Liver (tissue), 3 donors: Measurements from ENCODE around the gene PLXND1.

Experiments
- CTCF ChIP-seq: fragments of 150-350 bp; IDR thresholded peaks from 2 replicates; pipeline ENCODE4 v1.5.1; 2017; ENCODE audit warnings: improper control_type of control experiment, low read depth, low read length; ENCODE audit not compliant: missing input control
- FOXA1 ChIP-seq: IDR thresholded peaks from 2 replicates; pipeline ENCODE4 v1.6.1; 2016; ENCODE audit warnings: antibody characterized with exemption
- JUND ChIP-seq, 2 donors: IDR thresholded peaks; 2 replicates each; pipeline ENCODE4 v1.6.1; 2016; ENCODE audit warnings: antibody characterized with exemption in 2 of 2
- RAD21 ChIP-seq, 2 donors: IDR thresholded peaks; 2 replicates each; pipeline ENCODE4 v1.6.1; 2016; ENCODE audit warnings: antibody characterized with exemption in 2 of 2, mild to moderate bottlenecking in 2 of 2
- TF ChIP-seq, protein P1 (sequence below): IDR thresholded peaks from 2 replicates; pipeline ENCODE4 v1.6.1; 2016; ENCODE audit warnings: antibody characterized with exemption, mild to moderate bottlenecking
- TF ChIP-seq, protein P2 (sequence below): IDR thresholded peaks from 2 replicates; pipeline ENCODE4 v1.6.1; 2016; ENCODE audit warnings: antibody characterized with exemption
- donor health status: healthy.
- donor health status: healthy.

- no peak for TF ChIP-seq CTCF
- TF ChIP-seq RAD21 (IDR thresholded peaks at IDR 0.05): no peak
- TF ChIP-seq JUND (IDR thresholded peaks at IDR 0.05): no peak
- TF ChIP-seq, protein P1, sequence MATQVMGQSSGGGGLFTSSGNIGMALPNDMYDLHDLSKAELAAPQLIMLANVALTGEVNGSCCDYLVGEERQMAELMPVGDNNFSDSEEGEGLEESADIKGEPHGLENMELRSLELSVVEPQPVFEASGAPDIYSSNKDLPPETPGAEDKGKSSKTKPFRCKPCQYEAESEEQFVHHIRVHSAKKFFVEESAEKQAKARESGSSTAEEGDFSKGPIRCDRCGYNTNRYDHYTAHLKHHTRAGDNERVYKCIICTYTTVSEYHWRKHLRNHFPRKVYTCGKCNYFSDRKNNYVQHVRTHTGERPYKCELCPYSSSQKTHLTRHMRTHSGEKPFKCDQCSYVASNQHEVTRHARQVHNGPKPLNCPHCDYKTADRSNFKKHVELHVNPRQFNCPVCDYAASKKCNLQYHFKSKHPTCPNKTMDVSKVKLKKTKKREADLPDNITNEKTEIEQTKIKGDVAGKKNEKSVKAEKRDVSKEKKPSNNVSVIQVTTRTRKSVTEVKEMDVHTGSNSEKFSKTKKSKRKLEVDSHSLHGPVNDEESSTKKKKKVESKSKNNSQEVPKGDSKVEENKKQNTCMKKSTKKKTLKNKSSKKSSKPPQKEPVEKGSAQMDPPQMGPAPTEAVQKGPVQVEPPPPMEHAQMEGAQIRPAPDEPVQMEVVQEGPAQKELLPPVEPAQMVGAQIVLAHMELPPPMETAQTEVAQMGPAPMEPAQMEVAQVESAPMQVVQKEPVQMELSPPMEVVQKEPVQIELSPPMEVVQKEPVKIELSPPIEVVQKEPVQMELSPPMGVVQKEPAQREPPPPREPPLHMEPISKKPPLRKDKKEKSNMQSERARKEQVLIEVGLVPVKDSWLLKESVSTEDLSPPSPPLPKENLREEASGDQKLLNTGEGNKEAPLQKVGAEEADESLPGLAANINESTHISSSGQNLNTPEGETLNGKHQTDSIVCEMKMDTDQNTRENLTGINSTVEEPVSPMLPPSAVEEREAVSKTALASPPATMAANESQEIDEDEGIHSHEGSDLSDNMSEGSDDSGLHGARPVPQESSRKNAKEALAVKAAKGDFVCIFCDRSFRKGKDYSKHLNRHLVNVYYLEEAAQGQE: no peak
- TF ChIP-seq, protein P2, sequence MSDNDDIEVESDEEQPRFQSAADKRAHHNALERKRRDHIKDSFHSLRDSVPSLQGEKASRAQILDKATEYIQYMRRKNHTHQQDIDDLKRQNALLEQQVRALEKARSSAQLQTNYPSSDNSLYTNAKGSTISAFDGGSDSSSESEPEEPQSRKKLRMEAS: no peak
- TF ChIP-seq FOXA1: no peak
These were observed 47.7 kb upstream of the PLXND1 start for GRCh38 chr3:129654131-129654530.
